HL-60 (cell line): ENCODE results near the gene CYSTM1.

Experiments
- DNase-seq, 2 experiments: peaks; one replicate each; pipeline ENCODE4 v3.0.0-alpha.2; 2010 to 2020; ENCODE audit warnings: low read depth in 1 of 2, low spot score in 1 of 2
- H3K27ac ChIP-seq: fragments of 250-450 bp; sonication (Bioruptor Pico); replicated peaks from 2 replicates; pipeline ENCODE4 v1.5.1; 2020; ENCODE audit warnings: mild to moderate bottlenecking, moderate library complexity
- H3K27me3 ChIP-seq: fragments of 250-450 bp; sonication (Bioruptor Pico); 2 replicates; pipeline ENCODE4 v1.5.1; 2021; ENCODE audit warnings: mild to moderate bottlenecking, moderate library complexity; ENCODE audit not compliant: insufficient read depth, poor library complexity, severe bottlenecking
- H3K4me3 ChIP-seq: replicated peaks from 2 replicates; pipeline ENCODE4 v1.5.1; 2011; ENCODE audit warnings: mild to moderate bottlenecking, control low read depth, low read length; ENCODE audit not compliant: insufficient read depth
- CTCF ChIP-seq: IDR thresholded peaks from one replicate; pipeline ENCODE4 v1.5.1; 2011; ENCODE audit warnings: low read length, control low read depth, inconsistent platforms; ENCODE audit not compliant: insufficient read depth
- GABPA ChIP-seq: IDR thresholded peaks from 2 replicates; pipeline ENCODE4 v1.6.1; 2012; ENCODE audit warnings: low read depth
- POLR2AphosphoS5 ChIP-seq: IDR thresholded peaks from 2 replicates; pipeline ENCODE4 v1.6.1; 2012; ENCODE audit warnings: low read depth
- REST ChIP-seq: IDR thresholded peaks from 2 replicates; pipeline ENCODE4 v1.6.1; 2012; ENCODE audit warnings: low read depth; ENCODE audit not compliant: insufficient replicate concordance
- SPI1 ChIP-seq: IDR thresholded peaks from 2 replicates; pipeline ENCODE4 v1.6.1; 2012; ENCODE audit warnings: low read depth, mild to moderate bottlenecking, borderline replicate concordance

Gene CYSTM1

GRCh38 chr5:140250386-140250785 is 75.4 kb downstream of the CYSTM1 start:
- TF ChIP-seq POLR2AphosphoS5 (no peak), GABPA (no peak), SPI1 (no peak), REST (no peak), CTCF (no peak)
- DNase-seq, result no peak
- no peak overlapping the region for H3K27ac ChIP-seq
- no peaks in the 10 kb centered on the region for H3K27me3 ChIP-seq
- no peak overlapping the region for H3K4me3 ChIP-seq

GRCh38 chr5:140251527-140251973 is 76.6 kb downstream of the CYSTM1 start:
- no peak overlapping the region for H3K27ac ChIP-seq
- TF ChIP-seq CTCF (no peak), SPI1 (peak; percentile 37; the same call in 1 of the 2 replicates), POLR2AphosphoS5 (0 out of 2 replicates have a peak, but pooled peaks have one; percentile 41)
- H3K27me3 ChIP-seq, result no peaks in the 10 kb centered on the region
- peak; percentile 35 to 77 for DNase-seq
- no peak overlapping the region for H3K4me3 ChIP-seq

- no peak for DNase-seq
- Histone ChIP-seq H3K4me3 (no peak overlapping the region), H3K27me3 (no peaks in the 10 kb centered on the region), H3K27ac (no peak overlapping the region)
- TF ChIP-seq CTCF (no peak), SPI1 (no peak), GABPA (no peak), REST (no peak), POLR2AphosphoS5 (no peak)
Measured at GRCh38 chr5:140252470-140253126, 77.6 kb downstream of the CYSTM1 start.
